Naive thymus-derived CD4-positive, alpha-beta T cell (primary cell): Measurements from ENCODE around the gene PID1. TPM values are rescaled to one million over a fixed set of nuclear protein-coding genes. Genes with fewer than 3 reads are reported as not detected.

Experiments
- ATAC-seq: fragments of 150-1000 bp; cut with Tn5 transposase; 2 replicates; pipeline ENCODE4 v1.10.0; 2021; ENCODE audit warnings: mild to moderate bottlenecking, moderate library complexity
- CTCF ChIA-PET: fragments of 350-600 bp; sonication (Branson Sonifier 250); formaldehyde crosslinking; loops from one replicate; lab custom pipeline; 2021; ENCODE audit warnings: antibody characterized with exemption; lab: Charles Lee
- POLR2A ChIA-PET: fragments of 350-600 bp; sonication (Branson Sonifier 250); formaldehyde crosslinking; loops from one replicate; lab custom pipeline; 2021; ENCODE audit warnings: antibody characterized with exemption, inconsistent platforms; lab: Charles Lee
- DNase-seq, 9 donors: peaks; one replicate each; pipeline versions ENCODE4 v3.0.0 to v3.0.0-alpha.2; 2020 to 2022; ENCODE audit warnings: mixed read lengths in 1 of 9
- H3K27ac ChIP-seq: one replicate; pipeline ENCODE4 v1.7.0; 2013; ENCODE audit warnings: mild to moderate bottlenecking, low read depth, low read length, moderate library complexity
- H3K27me3 ChIP-seq, 2 donors: one replicate each; pipeline ENCODE4 v1.7.0; 2013; ENCODE audit warnings: low read length in 2 of 2, mild to moderate bottlenecking in 2 of 2, moderate library complexity in 2 of 2; ENCODE audit not compliant: control insufficient read depth in 2 of 2, insufficient read depth in 2 of 2
- H3K36me3 ChIP-seq, 3 experiments: 1 replicate in 2 of 3; 2 replicates in 1 of 3; pipeline ENCODE4 v1.7.0; 2013; ENCODE audit warnings: low read length in 3 of 3, mild to moderate bottlenecking in 3 of 3, moderate library complexity in 1 of 3; ENCODE audit not compliant: insufficient read depth in 3 of 3, control insufficient read depth in 2 of 3
- H3K4me1 ChIP-seq, 2 donors: one replicate each; pipeline ENCODE4 v1.7.0; 2013; ENCODE audit warnings: low read length in 2 of 2, mild to moderate bottlenecking in 2 of 2, moderate library complexity in 1 of 2; ENCODE audit not compliant: control insufficient read depth in 2 of 2, insufficient read depth in 2 of 2
- H3K4me3 ChIP-seq: 2 replicates; pipeline ENCODE4 v1.7.0; 2013; ENCODE audit warnings: mild to moderate bottlenecking, low read length
- H3K9me3 ChIP-seq, 3 experiments: 1 replicate in 2 of 3; 2 replicates in 1 of 3; pipeline ENCODE4 v1.7.0; 2013; ENCODE audit warnings: low read length in 3 of 3; ENCODE audit not compliant: control insufficient read depth in 2 of 3
- H3K27ac Mint-ChIP-seq, 9 donors: one replicate each; pipeline ENCODE4 v1.8.0; 2020 to 2022; ENCODE audit warnings: mixed read lengths in 9 of 9, mild to moderate bottlenecking in 8 of 9, moderate library complexity in 5 of 9, inconsistent platforms in 2 of 9
- H3K27me3 Mint-ChIP-seq, 5 donors: one replicate each; pipeline ENCODE4 v1.8.0; 2021 to 2022; ENCODE audit warnings: mixed read lengths in 5 of 5, mild to moderate bottlenecking in 1 of 5
- H3K36me3 Mint-ChIP-seq, 5 donors: one replicate each; pipeline ENCODE4 v1.8.0; 2020 to 2022; ENCODE audit warnings: mixed read lengths in 5 of 5, mild to moderate bottlenecking in 3 of 5, inconsistent platforms in 1 of 5
- H3K4me1 Mint-ChIP-seq, 7 donors: one replicate each; pipeline ENCODE4 v1.8.0; 2020 to 2022; ENCODE audit warnings: mixed read lengths in 7 of 7, mild to moderate bottlenecking in 3 of 7, inconsistent platforms in 1 of 7
- H3K4me3 Mint-ChIP-seq, 10 donors: one replicate each; pipeline ENCODE4 v1.8.0; 2020 to 2022; ENCODE audit warnings: mild to moderate bottlenecking in 10 of 10, mixed read lengths in 10 of 10, moderate library complexity in 6 of 10, inconsistent platforms in 2 of 10
- H3K9me3 Mint-ChIP-seq, 11 donors: one replicate each; pipeline ENCODE4 v1.8.0; 2020 to 2022; ENCODE audit warnings: mixed read lengths in 11 of 11, mild to moderate bottlenecking in 4 of 11, inconsistent platforms in 1 of 11, moderate library complexity in 1 of 11
- intact Hi-C, 2 donors: fragments of 100-400 bp; cut with micrococcal nuclease; formaldehyde crosslinking; loops; one replicate each; pipeline ENCODE4 v1.15.1; 2023
- polyA plus RNA-seq, 2 donors: library from polyadenylated mRNA; unstranded; fragments of 300-500 nt; fragmentation: Illumina TruSeq; gene quantifications; one replicate each; pipeline ENCODE4 v1.2.3, GENCODE V29; 2021
- total RNA-seq, 6 experiments: library from RNA in 5 of 6; stranded (reverse) in 5 of 6; gene quantifications; 1 replicate in 5 of 6; 2 replicates in 1 of 6; pipeline ENCODE4 v1.2.3 and lab custom pipeline; 2021 to 2026

The PID1 gene
- total and polyA plus RNA-seq, 7 experiments from 2014 or later = 0.07 to 5.3 (median 1.1) TPM; not detected in 2

DNA sequence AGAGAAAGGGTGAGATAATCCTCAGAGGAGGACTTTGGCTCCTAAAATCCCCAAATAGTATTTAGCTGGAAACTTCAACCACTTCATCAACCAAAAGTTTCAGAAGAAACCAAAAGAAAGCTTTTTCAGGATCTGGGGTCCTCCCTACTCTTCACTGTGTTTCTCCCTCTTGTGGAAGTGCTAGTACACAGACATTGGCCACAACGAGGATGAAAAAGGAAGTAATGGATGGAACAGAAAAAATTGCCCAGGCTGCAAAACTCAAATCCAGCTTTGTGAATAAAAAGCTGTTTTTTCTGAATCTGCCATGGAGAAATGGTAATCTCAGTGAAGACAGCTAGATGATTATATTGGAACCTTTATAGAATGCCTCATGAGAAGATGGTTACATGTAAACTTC, 4.0 kb downstream of the PID1 start:
- H3K27ac Mint-ChIP-seq = no peak overlapping the region
- POLR2A ChIA-PET = no interaction called here
- CTCF ChIA-PET = no interaction called here

DNA sequence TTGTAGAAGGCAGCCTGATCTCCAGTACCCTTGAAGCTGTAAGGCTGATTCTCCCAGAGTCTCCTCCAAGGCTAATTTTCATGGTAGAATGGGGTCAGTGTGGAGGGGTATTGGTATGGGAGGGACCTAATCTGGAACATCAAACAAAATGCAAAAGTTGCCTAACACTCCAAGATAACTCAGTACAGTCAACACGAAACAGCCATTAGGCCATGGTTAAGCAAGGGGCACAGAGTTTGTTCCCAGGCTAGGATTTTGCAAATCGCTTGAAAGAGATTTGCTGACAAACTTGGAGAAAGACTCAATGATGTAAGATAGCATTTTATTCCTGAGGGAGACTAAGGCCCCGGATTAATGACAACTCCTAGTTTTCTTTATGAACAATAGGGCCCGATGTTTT, 5.4 kb downstream of the PID1 start:
- intact Hi-C loops = no loop called here
- ChIA-PET POLR2A (no interaction called here), CTCF (no interaction called here)
- Histone ChIP-seq H3K27me3 (no peaks in the 10 kb centered on the region), H3K4me1 (no peaks in the 10 kb centered on the region), H3K9me3 (no peaks in the 10 kb centered on the region), H3K36me3 (no peaks in the 10 kb centered on the region), H3K4me3 (no peak overlapping the region), H3K27ac (no peak overlapping the region)
- ATAC-seq (no peak), DNase-seq (no peak)
- Mint-ChIP-seq H3K4me1 (no peaks in the 10 kb centered on the region), H3K36me3 (no peaks in the 10 kb centered on the region), H3K27ac (no peak overlapping the region), H3K9me3 (peaks cover 0 to 15% (median 3%) of the 10 kb centered on the region in 11 donors), H3K27me3 (peaks cover 0 to 31% (median 13%) of the 10 kb centered on the region in 5 donors), H3K4me3 (no peak overlapping the region)

More for the DNA sequence above, 4.0 kb downstream of the PID1 start:
- Histone ChIP-seq H3K27ac (no peak overlapping the region), H3K27me3 (no peaks in the 10 kb centered on the region), H3K36me3 (no peaks in the 10 kb centered on the region), H3K9me3 (no peaks in the 10 kb centered on the region), H3K4me1 (no peaks in the 10 kb centered on the region), H3K4me3 (no peak overlapping the region)
- intact Hi-C loops = no loop called here
- Mint-ChIP-seq H3K4me1 (no peaks in the 10 kb centered on the region), H3K4me3 (no peak overlapping the region), H3K9me3 (peaks cover 0 to 5% (median 0%) of the 10 kb centered on the region in 11 donors), H3K27me3 (peaks cover 7 to 38% (median 20%) of the 10 kb centered on the region in 5 donors), H3K36me3 (no peaks in the 10 kb centered on the region)
- no peak for ATAC-seq
- no peak for DNase-seq

DNA sequence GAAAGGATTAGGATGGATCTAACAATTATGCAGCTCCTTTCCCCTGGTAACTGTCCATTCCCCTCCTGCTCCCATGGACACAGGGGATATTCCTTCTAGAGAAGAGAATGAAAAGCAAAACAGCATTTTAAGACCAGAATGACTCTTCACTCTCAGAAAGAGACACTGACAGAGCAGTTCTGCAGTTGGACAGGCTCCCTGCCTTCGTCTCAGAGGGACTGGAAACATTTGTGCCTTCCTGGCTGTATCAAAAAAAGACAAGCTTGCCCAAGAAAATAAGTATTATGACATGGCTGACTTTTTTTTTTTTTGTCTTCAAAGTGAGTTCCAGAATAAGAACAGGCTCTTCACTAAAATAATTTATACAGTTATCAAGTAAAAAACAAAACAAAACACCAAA, 9.5 kb downstream of the PID1 start:
- peaks cover 0 to 9% (median 0%) of the 10 kb centered on the region in 5 donors for H3K27me3 Mint-ChIP-seq
- no peak overlapping the region for H3K27ac Mint-ChIP-seq
- Histone ChIP-seq H3K4me1 (no peaks in the 10 kb centered on the region), H3K36me3 (no peaks in the 10 kb centered on the region), H3K27ac (no peak overlapping the region), H3K4me3 (no peak overlapping the region), H3K27me3 (no peaks in the 10 kb centered on the region), H3K9me3 (no peaks in the 10 kb centered on the region)
- H3K9me3 Mint-ChIP-seq = peaks cover 0 to 23% (median 5%) of the 10 kb centered on the region in 11 donors
- CTCF ChIA-PET = no interaction called here
- POLR2A ChIA-PET = no interaction called here
- ATAC-seq (no peak), DNase-seq (no peak)
- H3K4me3 Mint-ChIP-seq = no peak overlapping the region
- intact Hi-C loops = no loop called here
- no peaks in the 10 kb centered on the region for H3K4me1 Mint-ChIP-seq
- peaks cover 0 to 3% (median 0%) of the 10 kb centered on the region in 5 donors for H3K36me3 Mint-ChIP-seq

DNA sequence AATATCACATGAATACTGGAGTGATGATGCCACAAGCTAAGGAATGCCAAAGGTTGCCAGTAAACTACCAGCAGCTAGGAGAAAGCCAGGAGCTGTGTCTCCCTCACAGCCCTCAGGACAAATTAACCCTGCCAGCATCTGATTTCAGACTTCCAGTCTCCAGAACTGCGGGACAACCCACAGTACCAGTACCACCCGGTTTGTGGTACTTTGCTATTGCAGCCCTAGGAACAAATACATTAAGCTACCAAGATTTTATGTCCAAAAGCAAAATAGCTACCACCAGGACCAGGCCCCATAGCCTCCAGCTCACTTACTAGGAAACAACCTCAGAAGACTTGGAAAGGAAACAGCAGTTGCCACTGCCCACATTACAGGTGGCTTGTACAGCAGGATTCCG, 10.0 kb downstream of the PID1 start:
- Histone ChIP-seq H3K9me3 (no peaks in the 10 kb centered on the region), H3K36me3 (no peaks in the 10 kb centered on the region), H3K27ac (no peak overlapping the region), H3K27me3 (no peaks in the 10 kb centered on the region), H3K4me3 (no peak overlapping the region), H3K4me1 (no peaks in the 10 kb centered on the region)
- no peak for DNase-seq
- Mint-ChIP-seq H3K27ac (no peak overlapping the region), H3K36me3 (peaks cover 0 to 3% (median 0%) of the 10 kb centered on the region in 5 donors), H3K4me3 (no peak overlapping the region), H3K9me3 (peaks cover 0 to 23% (median 5%) of the 10 kb centered on the region in 11 donors), H3K4me1 (no peaks in the 10 kb centered on the region), H3K27me3 (peaks cover 0 to 9% (median 0%) of the 10 kb centered on the region in 5 donors)
- ChIA-PET CTCF (no interaction called here), POLR2A (no interaction called here)
- no peak for ATAC-seq
- intact Hi-C loops = no loop called here

DNA sequence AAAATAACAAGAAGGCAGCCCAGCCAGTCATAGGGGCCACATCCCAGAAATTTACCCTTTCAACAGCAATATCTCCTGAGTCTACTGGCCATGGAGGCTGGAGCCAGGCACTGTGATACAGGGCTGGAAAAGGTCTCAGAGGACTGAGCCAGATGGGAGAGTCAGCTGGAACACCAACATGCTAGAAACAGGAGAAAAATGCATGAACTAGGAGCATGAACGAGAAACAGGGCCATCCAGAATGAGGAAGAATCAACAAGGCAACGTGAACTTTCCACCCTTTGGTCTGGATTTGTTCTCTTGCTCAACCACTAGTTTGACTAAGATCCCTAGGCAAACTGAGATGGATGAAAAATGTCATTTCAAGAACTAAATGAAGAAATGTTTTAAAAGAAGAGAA, 13.1 kb downstream of the PID1 start:
- Histone ChIP-seq H3K36me3 (no peaks in the 10 kb centered on the region), H3K9me3 (no peaks in the 10 kb centered on the region), H3K4me3 (no peak overlapping the region), H3K27me3 (no peaks in the 10 kb centered on the region), H3K27ac (no peak overlapping the region), H3K4me1 (no peaks in the 10 kb centered on the region)
- Mint-ChIP-seq H3K4me1 (no peaks in the 10 kb centered on the region), H3K27me3 (peaks cover 0 to 5% (median 0%) of the 10 kb centered on the region in 5 donors), H3K4me3 (no peak overlapping the region), H3K9me3 (peaks cover 0 to 21% (median 5%) of the 10 kb centered on the region in 11 donors), H3K27ac (no peak overlapping the region), H3K36me3 (peaks cover 0 to 3% (median 0%) of the 10 kb centered on the region in 5 donors)
- intact Hi-C loops = no loop called here
- DNase-seq = no peak
- ChIA-PET POLR2A (no interaction called here), CTCF (no interaction called here)
- ATAC-seq = no peak

DNA sequence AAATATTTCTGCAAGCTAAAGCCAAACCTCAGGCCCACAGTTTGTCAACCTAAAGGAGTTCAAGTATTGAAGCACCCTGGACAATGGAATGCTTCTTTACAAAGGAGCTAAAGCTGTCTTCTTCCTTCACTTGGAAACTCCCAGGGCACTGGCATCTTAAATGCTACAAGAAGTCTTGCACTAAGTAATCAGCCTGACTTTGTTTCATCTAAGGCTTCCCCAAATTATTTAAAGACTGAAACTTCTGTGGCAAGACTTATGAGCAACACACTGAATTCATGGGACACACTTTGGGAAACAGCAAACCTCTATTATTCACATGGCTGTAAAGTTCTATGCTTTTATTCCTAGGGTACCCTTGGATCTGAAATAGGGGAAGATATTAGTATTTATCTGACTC, 14.7 kb downstream of the PID1 start:
- Histone ChIP-seq H3K36me3 (no peaks in the 10 kb centered on the region), H3K27me3 (no peaks in the 10 kb centered on the region), H3K4me3 (no peak overlapping the region), H3K27ac (no peak overlapping the region), H3K9me3 (no peaks in the 10 kb centered on the region), H3K4me1 (no peaks in the 10 kb centered on the region)
- Mint-ChIP-seq H3K36me3 (peaks cover 0 to 3% (median 0%) of the 10 kb centered on the region in 5 donors), H3K4me1 (no peaks in the 10 kb centered on the region), H3K9me3 (peaks cover 0 to 17% (median 7%) of the 10 kb centered on the region in 11 donors), H3K27ac (no peak overlapping the region), H3K27me3 (no peaks in the 10 kb centered on the region), H3K4me3 (no peak overlapping the region)
- ChIA-PET CTCF (no interaction called here), POLR2A (no interaction called here)
- intact Hi-C loops = no loop called here
- no peak for ATAC-seq
- no peak for DNase-seq

DNA sequence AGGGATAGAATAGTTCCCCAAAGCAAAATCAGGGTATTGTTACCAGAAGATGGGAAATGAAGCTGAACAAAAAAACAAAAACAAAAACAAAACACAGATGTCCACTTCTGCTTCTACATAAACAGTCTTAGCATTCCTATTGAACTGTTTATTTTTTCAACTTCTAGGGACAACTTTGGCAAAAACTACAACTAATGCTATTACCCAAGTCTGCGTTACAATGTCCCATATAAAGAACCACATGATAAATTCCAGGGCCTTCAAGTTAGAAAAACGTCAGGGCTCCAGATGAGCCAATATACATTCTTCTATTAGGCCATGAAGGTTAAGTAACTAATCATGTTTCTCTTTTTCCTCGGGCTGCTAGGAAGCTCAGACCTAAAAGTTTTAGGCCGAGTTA, 16.9 kb downstream of the PID1 start:
- Mint-ChIP-seq H3K4me1 (no peaks in the 10 kb centered on the region), H3K27ac (no peak overlapping the region), H3K9me3 (peaks cover 0 to 13% (median 4%) of the 10 kb centered on the region in 11 donors), H3K36me3 (peaks cover 0 to 3% (median 0%) of the 10 kb centered on the region in 5 donors), H3K27me3 (peaks cover 0 to 4% (median 0%) of the 10 kb centered on the region in 5 donors), H3K4me3 (no peak overlapping the region)
- Histone ChIP-seq H3K4me3 (no peak overlapping the region), H3K9me3 (no peaks in the 10 kb centered on the region), H3K36me3 (no peaks in the 10 kb centered on the region), H3K4me1 (no peaks in the 10 kb centered on the region), H3K27me3 (no peaks in the 10 kb centered on the region), H3K27ac (no peak overlapping the region)
- ChIA-PET POLR2A (no interaction called here), CTCF (no interaction called here)
- ATAC-seq = no peak
- intact Hi-C loops = no loop called here
- no peak for DNase-seq
